Fibroblast of lung (primary cell): ENCODE measurements around the gene ATG7. TPM values are rescaled to one million over a fixed set of nuclear protein-coding genes. Genes with fewer than 3 reads are reported as not detected.

Source experiments
- DNase-seq, 2 donors: peaks; one replicate each; pipeline versions ENCODE4 v3.0.0 to v3.0.0-alpha.2; 2010; ENCODE audit warnings: low read depth in 2 of 2
- H2AFZ ChIP-seq: 2 replicates; pipeline ENCODE4 v1.5.1; 2012; ENCODE audit warnings: low read length, control low read depth, inconsistent platforms
- H3K27ac ChIP-seq: 2 replicates; pipeline ENCODE4 v1.5.1; 2011; ENCODE audit warnings: low read length, control low read depth; ENCODE audit not compliant: insufficient read depth
- H3K27me3 ChIP-seq: 2 replicates; pipeline ENCODE4 v1.5.1; 2011; ENCODE audit warnings: mild to moderate bottlenecking, low read length; ENCODE audit not compliant: control insufficient read depth, insufficient read depth
- H3K36me3 ChIP-seq: 2 replicates; pipeline ENCODE4 v1.5.1; 2011; ENCODE audit warnings: low read length; ENCODE audit not compliant: control insufficient read depth, insufficient read depth
- H3K4me1 ChIP-seq: 2 replicates; pipeline ENCODE4 v1.5.1; 2011; ENCODE audit warnings: low read length; ENCODE audit not compliant: control insufficient read depth, insufficient read depth; ENCODE audit errors: extremely low read depth
- H3K4me2 ChIP-seq: 2 replicates; pipeline ENCODE4 v1.5.1; 2011; ENCODE audit warnings: low read length, control low read depth; ENCODE audit not compliant: insufficient read depth; ENCODE audit errors: extremely low read depth
- H3K4me3 ChIP-seq, 4 experiments: fragments of 200-600 bp in 1 of 4; sonication (generic) in 1 of 4; replicated peaks in 1 of 4; 2 replicates each; pipeline ENCODE4 v1.5.1; 2011 to 2016; ENCODE audit warnings: low read length in 4 of 4, low read depth in 3 of 4, mild to moderate bottlenecking in 3 of 4, control low read depth in 2 of 4, inconsistent platforms in 1 of 4, mixed read lengths in 1 of 4; ENCODE audit not compliant: insufficient read depth in 1 of 4; ENCODE audit errors: control extremely low read depth in 1 of 4
- H3K79me2 ChIP-seq: 2 replicates; pipeline ENCODE4 v1.5.1; 2012; ENCODE audit warnings: mild to moderate bottlenecking, low read length, inconsistent platforms; ENCODE audit not compliant: control insufficient read depth, insufficient read depth
- H3K9ac ChIP-seq: 2 replicates; pipeline ENCODE4 v1.5.1; 2011; ENCODE audit warnings: mild to moderate bottlenecking, low read length, control low read depth; ENCODE audit not compliant: insufficient read depth
- H3K9me3 ChIP-seq: 2 replicates; pipeline ENCODE4 v1.5.1; 2012; ENCODE audit warnings: low read depth, low read length; ENCODE audit not compliant: control insufficient read depth, insufficient read depth
- H4K20me1 ChIP-seq: 2 replicates; pipeline ENCODE4 v1.5.1; 2011; ENCODE audit warnings: low read length; ENCODE audit not compliant: control insufficient read depth, insufficient read depth; ENCODE audit errors: extremely low read depth
- CTCF ChIP-seq, 2 donors: IDR thresholded peaks in 1 of 2; conservative IDR thresholded peaks in 1 of 2; 1 replicate in 1 of 2; 2 replicates in 1 of 2; pipeline ENCODE4 v1.5.1; 2011 to 2012; ENCODE audit warnings: low read length in 2 of 2, control low read depth in 1 of 2, inconsistent platforms in 1 of 2, low read depth in 1 of 2, mild to moderate bottlenecking in 1 of 2
- EZH2 ChIP-seq: IDR thresholded peaks from 2 replicates; pipeline ENCODE4 v1.5.1; 2012; ENCODE audit warnings: low read length, control low read depth, mild to moderate bottlenecking; ENCODE audit errors: missing control alignments
- polyA plus RNA-seq, 2 donors: library from polyadenylated mRNA; depleted of rRNA in 1 of 2; stranded (reverse) in 1 of 2; unstranded in 1 of 2; fragments of >200 nt; gene quantifications; 2 replicates each; pipeline ENCODE4 v1.2.1, GENCODE V29; 2011 to 2012; ENCODE audit warnings: missing spikeins in 1 of 2
- total RNA-seq: library from RNA; depleted of rRNA; stranded (reverse); fragments of >200 nt; gene quantifications from 2 replicates; pipeline ENCODE4 v1.2.1, GENCODE V29; 2014

ATG7 gene
- total and polyA plus RNA-seq, 2 donors (not counting 1 experiment from before 2014, with no cell fraction given): 50.8 to 56.5 TPM

GRCh38 chr3:11558411-11558903, 286.3 kb downstream of the ATG7 start:
- Histone ChIP-seq H2AFZ (no peak overlapping the region), H3K4me3 (no peak overlapping the region), H3K27ac (peak overlapping the region; percentile 2), H4K20me1 (no peaks in the 10 kb centered on the region), H3K9ac (no peak overlapping the region), H3K9me3 (no peaks in the 10 kb centered on the region), H3K79me2 (peaks cover 30% of the 10 kb centered on the region), H3K4me2 (no peak overlapping the region), H3K4me1 (peaks cover 23% of the 10 kb centered on the region), H3K36me3 (peaks cover 29% of the 10 kb centered on the region), H3K27me3 (no peaks in the 10 kb centered on the region)
- peak in 1 of 2 donors; percentile 73 for DNase-seq
- TF ChIP-seq CTCF (conservative IDR thresholded peaks at IDR 0.05 in 1 of 2, IDR thresholded peaks at IDR 0.05 in 1 of 2; ENCODE audit: low read depth in 1 of 2, low read length in 2 of 2): no peak
- TF ChIP-seq EZH2: no peak

DNA sequence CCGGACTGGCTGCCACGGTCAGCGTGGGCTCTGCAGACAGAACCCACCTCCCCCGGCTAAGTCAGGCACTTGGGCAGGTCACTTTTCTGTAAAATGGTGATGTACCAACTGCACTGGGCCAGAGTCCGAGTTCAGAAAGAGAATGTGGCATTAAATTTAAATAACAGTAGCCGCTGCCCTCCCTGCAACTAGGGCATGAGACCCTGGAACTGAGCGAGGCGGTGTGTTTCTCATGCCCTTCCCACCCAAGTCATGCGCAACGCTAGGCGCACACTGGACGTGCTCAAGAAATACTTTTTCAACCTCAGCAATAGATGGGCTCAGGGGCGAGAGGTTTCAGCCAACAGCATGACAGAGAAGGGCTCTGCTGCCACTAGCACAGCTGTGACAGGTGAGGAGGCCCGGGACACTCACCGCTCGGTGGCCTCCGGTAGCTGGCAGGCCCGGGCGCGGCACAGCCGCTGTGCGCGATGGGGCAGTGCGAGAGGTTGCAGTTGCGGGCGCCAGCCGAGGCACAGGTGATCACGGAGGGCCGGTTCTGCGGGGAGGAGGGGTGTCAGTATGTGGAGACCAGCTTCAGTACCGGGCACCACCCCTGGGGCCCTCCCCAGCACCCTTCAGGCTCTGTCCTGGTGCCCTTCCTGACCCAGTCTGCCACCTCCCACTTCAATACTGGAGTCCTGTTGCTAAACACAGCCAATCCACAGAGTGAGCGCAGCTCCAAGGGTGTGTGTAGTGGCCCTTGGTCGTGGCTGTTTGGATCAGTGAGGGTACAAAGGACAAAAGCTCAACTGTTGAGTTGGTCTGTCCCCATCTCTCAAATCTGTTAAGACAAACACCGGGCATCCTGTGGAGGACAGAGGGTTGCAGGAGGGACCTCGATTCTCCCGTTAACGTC, 287.0 kb downstream of the ATG7 start:
- TF ChIP-seq EZH2: no peak
- TF ChIP-seq CTCF (conservative IDR thresholded peaks at IDR 0.05 in 1 of 2, IDR thresholded peaks at IDR 0.05 in 1 of 2; ENCODE audit: low read depth in 1 of 2, low read length in 2 of 2): no peak
- Histone ChIP-seq H3K4me3 (no peak overlapping the region), H2AFZ (no peak overlapping the region), H3K27ac (peak overlapping the region; percentile 2), H3K4me1 (peaks cover 23% of the 10 kb centered on the region), H4K20me1 (no peaks in the 10 kb centered on the region), H3K79me2 (peaks cover 30% of the 10 kb centered on the region), H3K9ac (no peak overlapping the region), H3K36me3 (peaks cover 30% of the 10 kb centered on the region), H3K4me2 (no peak overlapping the region), H3K9me3 (no peaks in the 10 kb centered on the region), H3K27me3 (no peaks in the 10 kb centered on the region)
- no peak for DNase-seq

GRCh38 chr3:11559816-11560633, 287.8 kb downstream of the ATG7 start:
- H3K4me1 ChIP-seq: peaks cover 23% of the 10 kb centered on the region
- no peak overlapping the region for H3K4me2 ChIP-seq
- DNase-seq: no peak
- H3K9ac ChIP-seq: no peak overlapping the region
- H3K36me3 ChIP-seq: peaks cover 32% of the 10 kb centered on the region
- no peak for TF ChIP-seq EZH2
- TF ChIP-seq CTCF (conservative IDR thresholded peaks at IDR 0.05 in 1 of 2, IDR thresholded peaks at IDR 0.05 in 1 of 2; ENCODE audit: low read depth in 1 of 2, low read length in 2 of 2): no peak
- H3K27ac ChIP-seq: peak overlapping the region; percentile 6
- H3K9me3 ChIP-seq: no peaks in the 10 kb centered on the region
- H3K27me3 ChIP-seq: no peaks in the 10 kb centered on the region
- no peak overlapping the region for H3K4me3 ChIP-seq
- H3K79me2 ChIP-seq: peaks cover 30% of the 10 kb centered on the region
- H2AFZ ChIP-seq: no peak overlapping the region
- no peaks in the 10 kb centered on the region for H4K20me1 ChIP-seq
